HEK293T (cell line): ENCODE data around the gene WDR74.
"Not testable (repeated sequence)": the region's sequence is repeated elsewhere in the genome, so short reads cannot be mapped to it uniquely, and the experiment has no call there.

Experiments used
- CTCF ChIA-PET: fragments of 350-600 bp; formaldehyde crosslinking; extraction: SDS; loops from one replicate; lab custom pipeline; 2021; ENCODE audit warnings: antibody characterized with exemption, inconsistent platforms; lab: Yijun Ruan, JAX
- POLR2A ChIA-PET: fragments of 350-600 bp; formaldehyde crosslinking; extraction: SDS; loops from one replicate; lab custom pipeline; 2020; ENCODE audit warnings: antibody characterized with exemption, inconsistent platforms; lab: Yijun Ruan, JAX
- DNase-seq: peaks from one replicate; pipeline ENCODE4 v3.0.0; 2012; ENCODE audit warnings: mixed read lengths; ENCODE audit errors: extremely low spot score
- ARNT ChIP-seq: fragments of 450-650 bp; IDR thresholded peaks from 2 replicates; pipeline ENCODE4 v1.6.1; 2017; ENCODE audit warnings: mild to moderate bottlenecking
- BHLHE40 ChIP-seq: fragments of 450-650 bp; IDR thresholded peaks from 2 replicates; pipeline ENCODE4 v1.6.1; 2016; ENCODE audit warnings: mild to moderate bottlenecking, moderate library complexity, borderline replicate concordance
- CTBP1 ChIP-seq: fragments of 450-650 bp; IDR thresholded peaks from 2 replicates; pipeline ENCODE4 v1.6.1; 2016; ENCODE audit warnings: borderline replicate concordance
- ELF4 ChIP-seq: fragments of 450-650 bp; IDR thresholded peaks from 2 replicates; pipeline ENCODE4 v1.6.1; 2017; ENCODE audit warnings: antibody characterized with exemption
- FOXA1 ChIP-seq: fragments of 450-650 bp; IDR thresholded peaks from 2 replicates; pipeline ENCODE4 v1.6.1; 2016; ENCODE audit warnings: mild to moderate bottlenecking
- FOXK2 ChIP-seq: fragments of 450-650 bp; IDR thresholded peaks from 2 replicates; pipeline ENCODE4 v1.6.1; 2016; ENCODE audit warnings: mild to moderate bottlenecking
- FOXM1 ChIP-seq: fragments of 450-650 bp; IDR thresholded peaks from 2 replicates; pipeline ENCODE4 v1.6.1; 2017; ENCODE audit warnings: mild to moderate bottlenecking, borderline replicate concordance
- HDGF ChIP-seq: fragments of 450-650 bp; IDR thresholded peaks from 2 replicates; pipeline ENCODE4 v1.6.1; 2017; ENCODE audit warnings: antibody characterized with exemption, borderline replicate concordance
- L3MBTL2 ChIP-seq: fragments of 450-650 bp; conservative IDR thresholded peaks from 2 replicates; pipeline ENCODE4 v1.6.1; 2016; ENCODE audit warnings: mild to moderate bottlenecking
- LEF1 ChIP-seq: fragments of 450-650 bp; IDR thresholded peaks from 2 replicates; pipeline ENCODE4 v1.6.1; 2017; ENCODE audit warnings: mild to moderate bottlenecking, borderline replicate concordance
- NFRKB ChIP-seq: fragments of 450-650 bp; IDR thresholded peaks from 2 replicates; pipeline ENCODE4 v1.6.1; 2016; ENCODE audit warnings: mild to moderate bottlenecking, moderate library complexity
- PKNOX1 ChIP-seq: fragments of 450-650 bp; IDR thresholded peaks from 2 replicates; pipeline ENCODE4 v1.6.1; 2016
- SP1 ChIP-seq: fragments of 450-650 bp; IDR thresholded peaks from 2 replicates; pipeline ENCODE4 v1.6.1; 2017
- SUZ12 ChIP-seq: fragments of 450-650 bp; IDR thresholded peaks from 2 replicates; pipeline ENCODE4 v1.6.1; 2016; ENCODE audit warnings: mild to moderate bottlenecking
- TARDBP ChIP-seq: fragments of 450-650 bp; IDR thresholded peaks from 2 replicates; pipeline ENCODE4 v1.6.1; 2016
- ZNF384 ChIP-seq: fragments of 450-650 bp; IDR thresholded peaks from 2 replicates; pipeline ENCODE4 v1.6.1; 2016

Gene WDR74

GRCh38 chr11:62879235-62879978, 40.0 kb upstream of the WDR74 start:
- ChIA-PET POLR2A (interaction anchor here (1.0 to 8.1 kb wide), 9 partner anchors 11 to 207 kb away, joined by 3 to 110 read pairs (median 4); partner anchors contain the start of genes LBHD1, TMEM179B, UQCC3 and WDR74), CTCF (interaction anchor here (0.7 kb wide), 1 partner anchor 93 kb away, joined by 3 read pairs; no protein-coding TSS in a partner anchor)
- TF ChIP-seq TARDBP, result no peak
- TF ChIP-seq FOXM1, result no peak
- no peak for TF ChIP-seq NFRKB
- TF ChIP-seq HDGF, result no peak
- TF ChIP-seq L3MBTL2, result no peak
- TF ChIP-seq FOXK2, result no peak
- TF ChIP-seq PKNOX1, result no peak
- TF ChIP-seq ZNF384, result no peak
- no peak for TF ChIP-seq ELF4
- TF ChIP-seq ARNT, result no peak
- DNase-seq, result no peak

GRCh38 chr11:62876712-62877111, 37.3 kb upstream of the WDR74 start:
- ChIA-PET CTCF (no interaction called here), POLR2A (interaction anchor here (1.7 to 6.6 kb wide), 3 partner anchors 20 to 36 kb away, joined by 7 to 30 read pairs (median 23); no protein-coding TSS in a partner anchor)
- no peak for TF ChIP-seq FOXM1
- TF ChIP-seq SUZ12, result no peak
- no peak for TF ChIP-seq LEF1
- no peak for TF ChIP-seq PKNOX1
- no peak for TF ChIP-seq TARDBP
- TF ChIP-seq CTBP1, result no peak
- no peak for TF ChIP-seq FOXA1
- no peak for TF ChIP-seq L3MBTL2
- TF ChIP-seq ZNF384, result no peak
- TF ChIP-seq BHLHE40, result no peak
- no peak for TF ChIP-seq SP1
- no peak for TF ChIP-seq ARNT
- TF ChIP-seq FOXK2, result no peak
- TF ChIP-seq HDGF, result no peak
- DNase-seq, result no peak

- ChIA-PET POLR2A (interaction anchor here (0.8 to 6.6 kb wide), 6 partner anchors 10 to 105 kb away, joined by 3 to 30 read pairs (median 6); partner anchors contain the start of gene TAF6L), CTCF (no interaction called here)
- DNase-seq, result no peak
- TF ChIP-seq FOXM1, result no peak
- TF ChIP-seq ARNT, result no peak
- no peak for TF ChIP-seq HDGF
- no peak for TF ChIP-seq FOXA1
- no peak for TF ChIP-seq LEF1
Measured at GRCh38 chr11:62875698-62876478, 36.5 kb upstream of the WDR74 start.

- ChIA-PET POLR2A (interaction anchor here (0.8 to 6.6 kb wide), 7 partner anchors 9 to 104 kb away, joined by 3 to 30 read pairs (median 5); partner anchors contain the start of gene TAF6L), CTCF (interaction anchor here (0.6 to 0.8 kb wide), 2 partner anchors 13 to 186 kb away, joined by 3 read pairs; no protein-coding TSS in a partner anchor)
- no peak for TF ChIP-seq CTBP1
- no peak for DNase-seq
Measured at GRCh38 chr11:62874851-62875250, 35.5 kb upstream of the WDR74 start.

- TF ChIP-seq ZNF384, result 0 out of 2 replicates have a peak, but pooled peaks have one; percentile 1
- TF ChIP-seq PKNOX1, result 0 out of 2 replicates have a peak, but pooled peaks have one; percentile 11
- TF ChIP-seq LEF1, result no peak
- CTCF ChIA-PET, result interaction anchor here (0.6 to 1.9 kb wide), 3 partner anchors 8 to 273 kb away, joined by 3 to 9 read pairs (median 3); partner anchors contain the start of gene TMEM179B
- DNase-seq, result no peak
- POLR2A ChIA-PET, result interaction anchor here (1.1 to 8.0 kb wide), 7 partner anchors 10 to 25 kb away, joined by 4 to 124 read pairs (median 5); partner anchors contain the start of genes SLC3A2 and WDR74
Measured at GRCh38 chr11:62865635-62866034, 26.2 kb upstream of the WDR74 start.

- no peak for DNase-seq
- ChIA-PET CTCF (interaction anchor here (1.1 to 1.2 kb wide), 3 partner anchors 8 to 77 kb away, joined by 3 to 6 read pairs (median 5); partner anchors contain the start of genes SLC3A2 and TMEM179B), POLR2A (interaction anchor here (0.6 to 8.0 kb wide), 8 partner anchors 8 to 109 kb away, joined by 3 to 124 read pairs (median 7); partner anchors contain the start of genes SLC3A2, TMEM179B, WDR74 and ZBTB3)
- TF ChIP-seq PKNOX1 (no peak), SP1 (no peak), HDGF (no peak), CTBP1 (no peak), TARDBP (no peak), LEF1 (no peak), FOXK2 (no peak), FOXM1 (no peak), FOXA1 (no peak), NFRKB (no peak)
Measured at GRCh38 chr11:62863687-62864335, 24.4 kb upstream of the WDR74 start.

- POLR2A ChIA-PET, result interaction anchor here (0.7 to 8.0 kb wide), 16 partner anchors 10 to 209 kb away, joined by 3 to 124 read pairs (median 4); partner anchors contain the start of genes C11orf98, CSKMT, INTS5 and NXF1
Measured at GRCh38 chr11:62861564-62862192, 22.3 kb upstream of the WDR74 start.

More at GRCh38 chr11:62861564-62862192, 22.3 kb upstream of the WDR74 start:
- CTCF ChIA-PET, result interaction anchor here (0.6 to 2.0 kb wide), 9 partner anchors 13 to 250 kb away, joined by 3 to 22 read pairs (median 3); partner anchors contain the start of genes SLC3A2 and STX5
- not testable (repeated sequence) for DNase-seq
